MM.1S (cell line): ENCODE measurements around the gene CISTR.

ENCODE experiments used
- DNase-seq: peaks from one replicate; pipeline ENCODE4 v3.0.0-alpha.2; 2015
- H2AFZ ChIP-seq: fragments of 300-600 bp; sonication (generic); 2 replicates; pipeline ENCODE4 v1.6.0; 2016; ENCODE audit warnings: antibody characterized with exemption, low read length
- H3F3A ChIP-seq: fragments of 300-600 bp; sonication (generic); 2 replicates; pipeline ENCODE4 v1.6.1; 2016; ENCODE audit warnings: mild to moderate bottlenecking, antibody characterized with exemption, low read length, moderate library complexity, mixed read lengths; ENCODE audit not compliant: insufficient read depth
- H3K27ac ChIP-seq: fragments of 300-600 bp; sonication (generic); 2 replicates; pipeline ENCODE4 v1.5.1; 2016; ENCODE audit warnings: mild to moderate bottlenecking, low read length
- H3K27me3 ChIP-seq: fragments of 300-600 bp; sonication (generic); replicated peaks from 2 replicates; pipeline ENCODE4 v1.6.0; 2016; ENCODE audit warnings: low read length; ENCODE audit not compliant: insufficient read depth
- H3K36me3 ChIP-seq: fragments of 300-600 bp; sonication (generic); replicated peaks from 2 replicates; pipeline ENCODE4 v1.6.1; 2016; ENCODE audit warnings: mild to moderate bottlenecking, low read length, mixed read lengths; ENCODE audit not compliant: insufficient read depth
- H3K4me1 ChIP-seq: fragments of 300-600 bp; sonication (generic); 2 replicates; pipeline ENCODE4 v1.6.1; 2016; ENCODE audit warnings: low read length, mixed read lengths
- H3K4me2 ChIP-seq: fragments of 300-600 bp; sonication (generic); 2 replicates; pipeline ENCODE4 v1.6.0; 2016; ENCODE audit warnings: low read depth, low read length
- H3K4me3 ChIP-seq: fragments of 300-600 bp; sonication (generic); 2 replicates; pipeline ENCODE4 v1.5.1; 2016; ENCODE audit warnings: low read length, mixed read lengths
- H3K79me2 ChIP-seq: fragments of 300-600 bp; sonication (generic); 2 replicates; pipeline ENCODE4 v1.6.1; 2016; ENCODE audit warnings: mixed run types, low read length, mixed read lengths
- H3K9ac ChIP-seq: fragments of 300-600 bp; sonication (generic); 2 replicates; pipeline ENCODE4 v1.6.1; 2016; ENCODE audit warnings: low read length, mixed read lengths
- H3K9me2 ChIP-seq: fragments of 300-600 bp; sonication (generic); replicated peaks from 2 replicates; pipeline ENCODE4 v1.6.1; 2016; ENCODE audit warnings: mild to moderate bottlenecking, low read length, mixed read lengths; ENCODE audit not compliant: insufficient read depth
- H3K9me3 ChIP-seq: fragments of 300-600 bp; sonication (generic); replicated peaks from 2 replicates; pipeline ENCODE4 v1.6.1; 2016; ENCODE audit warnings: mild to moderate bottlenecking, low read length, mixed read lengths; ENCODE audit not compliant: insufficient read depth
- H4K20me1 ChIP-seq: fragments of 300-600 bp; sonication (generic); 2 replicates; pipeline ENCODE4 v1.6.1; 2016; ENCODE audit warnings: mild to moderate bottlenecking, low read length, moderate library complexity, mixed read lengths; ENCODE audit not compliant: insufficient read depth
- CTCF ChIP-seq: fragments of 300-600 bp; sonication (generic); IDR thresholded peaks from 2 replicates; pipeline ENCODE4 v1.5.1; 2016; ENCODE audit warnings: antibody characterized with exemption, low read length, mixed read lengths
- EZH2 ChIP-seq: fragments of 300-600 bp; sonication (generic); optimal IDR thresholded peaks from 2 replicates; pipeline ENCODE3; 2017; ENCODE audit warnings: low read depth, mild to moderate bottlenecking, antibody characterized with exemption, low read length, mixed read lengths
- EZH2phosphoT487 ChIP-seq: fragments of 300-600 bp; sonication (generic); IDR thresholded peaks from 2 replicates; pipeline ENCODE4 v1.6.1; 2018; ENCODE audit warnings: antibody characterized with exemption, low read length

The CISTR gene

GRCh38 chr12:53739214-53740129 is 12.3 kb downstream of the CISTR start:
- Histone ChIP-seq H3K27ac (no peak overlapping the region), H3K9ac (no peak overlapping the region), H3F3A (no peaks in the 10 kb centered on the region), H2AFZ (peak overlapping the region; percentile 54; the same call in 1 of the 2 replicates), H3K9me3 (no peaks in the 10 kb centered on the region), H4K20me1 (no peaks in the 10 kb centered on the region), H3K4me3 (no peak overlapping the region), H3K79me2 (no peaks in the 10 kb centered on the region), H3K27me3 (peaks cover 50% of the 10 kb centered on the region), H3K9me2 (no peaks in the 10 kb centered on the region), H3K36me3 (no peaks in the 10 kb centered on the region), H3K4me2 (no peak overlapping the region), H3K4me1 (no peaks in the 10 kb centered on the region)
- no peak for DNase-seq
- no peak for TF ChIP-seq EZH2
- no peak for TF ChIP-seq CTCF
- TF ChIP-seq EZH2phosphoT487 = no peak

GRCh38 chr12:53738406-53739213 is 13.2 kb downstream of the CISTR start:
- no peaks in the 10 kb centered on the region for H3K9me3 ChIP-seq
- peak overlapping the region; percentile 58 for H3K4me2 ChIP-seq
- H3K27ac ChIP-seq = no peak overlapping the region
- no peaks in the 10 kb centered on the region for H3K79me2 ChIP-seq
- H3K27me3 ChIP-seq = peaks cover 44% of the 10 kb centered on the region
- TF ChIP-seq CTCF (no peak), EZH2phosphoT487 (no peak), EZH2 (no peak)
- peak overlapping the region; percentile 11; the same call in 1 of the 2 replicates for H3K4me3 ChIP-seq
- H2AFZ ChIP-seq = peak overlapping the region; percentile 54; the same call in 1 of the 2 replicates
- H4K20me1 ChIP-seq = no peaks in the 10 kb centered on the region
- no peak overlapping the region for H3K9ac ChIP-seq
- H3F3A ChIP-seq = no peaks in the 10 kb centered on the region
- H3K4me1 ChIP-seq = no peaks in the 10 kb centered on the region
- H3K36me3 ChIP-seq = no peaks in the 10 kb centered on the region
- DNase-seq = no peak
- H3K9me2 ChIP-seq = no peaks in the 10 kb centered on the region

- Histone ChIP-seq H3K9me2 (no peaks in the 10 kb centered on the region), H3K4me3 (no peak overlapping the region), H3K36me3 (no peaks in the 10 kb centered on the region), H3K79me2 (no peaks in the 10 kb centered on the region), H3K4me1 (no peaks in the 10 kb centered on the region), H3K9me3 (no peaks in the 10 kb centered on the region), H3F3A (no peaks in the 10 kb centered on the region), H3K4me2 (no peak overlapping the region), H3K9ac (no peak overlapping the region), H2AFZ (peak overlapping the region; percentile 54; the same call in 1 of the 2 replicates), H3K27ac (no peak overlapping the region), H4K20me1 (no peaks in the 10 kb centered on the region), H3K27me3 (peaks cover 44% of the 10 kb centered on the region)
- TF ChIP-seq CTCF (no peak), EZH2 (no peak), EZH2phosphoT487 (no peak)
- DNase-seq = no peak
These were observed 13.8 kb downstream of the CISTR start for GRCh38 chr12:53737951-53738405.
